GM18499 (cell line): Measurements from ENCODE around the gene C12orf54.
A peak's percentile ranks its signal among the peaks of the same experiment; 100 is the strongest.
"Not testable (repeated sequence)": the region's sequence is repeated elsewhere in the genome, so short reads cannot be mapped to it uniquely, and the experiment has no call there.

ENCODE experiments used
- ATAC-seq: cut with Tn5 transposase; IDR thresholded peaks from one replicate; pipeline ENCODE4 v1.9.1; 2021; ENCODE audit warnings: moderate number of reproducible peaks; ENCODE audit not compliant: insufficient read depth, unreplicated experiment

The C12orf54 gene

GRCh38 chr12:48482198-48482597 lies at the start of gene C12orf54:
TSS of gene C12orf54 (plus strand) at chr12:48482498. CDS start at chr12:48483297, 799 bp downstream.
- ATAC-seq, result no peak

- ATAC-seq, result not testable (repeated sequence)
Measured at GRCh38 chr12:48434016-48434415, 48.3 kb upstream of the C12orf54 start.

GRCh38 chr12:48441069-48441468 lies 41.2 kb upstream of the C12orf54 start:
- ATAC-seq, result no peak

- no peak for ATAC-seq
Measured at GRCh38 chr12:48442179-48442847, 40.0 kb upstream of the C12orf54 start.

GRCh38 chr12:48445538-48445937 lies 36.8 kb upstream of the C12orf54 start:
- no peak for ATAC-seq

GRCh38 chr12:48446161-48446776 lies 36.0 kb upstream of the C12orf54 start:
- no peak for ATAC-seq

- no peak for ATAC-seq
Measured at GRCh38 chr12:48447755-48448154, 34.5 kb upstream of the C12orf54 start.

GRCh38 chr12:48451372-48451771 lies 30.9 kb upstream of the C12orf54 start:
- ATAC-seq, result no peak

GRCh38 chr12:48452961-48453360 lies 29.3 kb upstream of the C12orf54 start:
- not testable (repeated sequence) for ATAC-seq

- ATAC-seq, result no peak
Measured at GRCh38 chr12:48454667-48455066, 27.6 kb upstream of the C12orf54 start.

GRCh38 chr12:48455116-48455515 lies 27.2 kb upstream of the C12orf54 start:
- no peak for ATAC-seq

- no peak for ATAC-seq
Measured at GRCh38 chr12:48459259-48459658, 23.0 kb upstream of the C12orf54 start.

GRCh38 chr12:48469027-48469426 lies 13.3 kb upstream of the C12orf54 start:
- ATAC-seq, result not testable (repeated sequence)

GRCh38 chr12:48472259-48472658 lies 10.0 kb upstream of the C12orf54 start, which contains the start of gene ANP32D:
TSS of gene ANP32D (plus strand) at chr12:48472559. CDS start at chr12:48472665, 106 bp downstream.
- no peak for ATAC-seq

GRCh38 chr12:48473061-48473460 lies 9.2 kb upstream of the C12orf54 start:
- ATAC-seq, result no peak

GRCh38 chr12:48474497-48474896 lies 7.8 kb upstream of the C12orf54 start:
- ATAC-seq, result not testable (repeated sequence)

- no peak for ATAC-seq
Measured at GRCh38 chr12:48482930-48483329, 632 bp downstream of the C12orf54 start.

- no peak for ATAC-seq
Measured at GRCh38 chr12:48486261-48486660, 4.0 kb downstream of the C12orf54 start.

- no peak for ATAC-seq
Measured at GRCh38 chr12:48486679-48487078, 4.4 kb downstream of the C12orf54 start.

- peak; percentile 97 for ATAC-seq
Measured at GRCh38 chr12:48489012-48489411, 6.7 kb downstream of the C12orf54 start.

- not testable (repeated sequence) for ATAC-seq
Measured at GRCh38 chr12:48489456-48489855, 7.2 kb downstream of the C12orf54 start.

- not testable (repeated sequence) for ATAC-seq
Measured at GRCh38 chr12:48500281-48500680, 18.0 kb downstream of the C12orf54 start.
